Neuronal stem cell (in vitro differentiated cells): ENCODE measurements around the gene MED25.

Experiments
- DNase-seq: peaks from one replicate; pipeline ENCODE4 v3.0.0-alpha.2; 2013; ENCODE audit warnings: low spot score
- H2AFZ ChIP-seq: one replicate; pipeline ENCODE4 v1.6.1; 2013; ENCODE audit warnings: mild to moderate bottlenecking, low read length, inconsistent platforms
- H2AK5ac ChIP-seq: 2 replicates; pipeline ENCODE4 v1.6.1; 2013; ENCODE audit warnings: low read depth, mild to moderate bottlenecking, inconsistent platforms, low read length, moderate library complexity, mixed read lengths
- H2BK120ac ChIP-seq: 2 replicates; pipeline ENCODE4 v1.6.1; 2013; ENCODE audit warnings: low read depth, mild to moderate bottlenecking, inconsistent platforms, low read length, moderate library complexity, mixed read lengths
- H2BK12ac ChIP-seq: one replicate; pipeline ENCODE4 v1.6.1; 2013; ENCODE audit warnings: low read length, inconsistent platforms
- H2BK15ac ChIP-seq: 2 replicates; pipeline ENCODE4 v1.6.1; 2013; ENCODE audit warnings: mild to moderate bottlenecking, low read length, inconsistent platforms, mixed read lengths
- H2BK5ac ChIP-seq: one replicate; pipeline ENCODE4 v1.6.1; 2013; ENCODE audit warnings: inconsistent platforms, mild to moderate bottlenecking, low read length, moderate library complexity
- H3K14ac ChIP-seq: one replicate; pipeline ENCODE4 v1.6.1; 2013; ENCODE audit warnings: low read length, inconsistent platforms
- H3K18ac ChIP-seq: 2 replicates; pipeline ENCODE4 v1.6.1; 2013; ENCODE audit warnings: low read length, inconsistent platforms
- H3K23ac ChIP-seq: 2 replicates; pipeline ENCODE4 v1.6.1; 2013; ENCODE audit warnings: low read depth, mild to moderate bottlenecking, mixed read lengths, low read length, inconsistent platforms; ENCODE audit not compliant: poor library complexity
- H3K27ac ChIP-seq: replicated peaks from 3 replicates; pipeline ENCODE4 v1.5.1; 2013; ENCODE audit warnings: low read length, inconsistent platforms
- H3K27me3 ChIP-seq, 3 experiments: 2 replicates each; pipeline ENCODE4 v1.6.1; 2013; ENCODE audit warnings: low read length in 3 of 3, mild to moderate bottlenecking in 2 of 3, inconsistent platforms in 1 of 3, low read depth in 1 of 3, mixed read lengths in 1 of 3, moderate library complexity in 1 of 3; ENCODE audit not compliant: control insufficient read depth in 3 of 3, insufficient read depth in 3 of 3
- H3K36me3 ChIP-seq, 2 donors: replicated peaks in 1 of 2; 2 replicates each; pipeline ENCODE4 v1.6.1; 2013; ENCODE audit warnings: low read length in 2 of 2; ENCODE audit not compliant: control insufficient read depth in 2 of 2, insufficient read depth in 2 of 2
- H3K4ac ChIP-seq: 2 replicates; pipeline ENCODE4 v1.6.1; 2013; ENCODE audit warnings: inconsistent platforms, mild to moderate bottlenecking, low read length, moderate library complexity
- H3K4me1 ChIP-seq, 2 donors: 1 replicate in 1 of 2; 2 replicates in 1 of 2; pipeline ENCODE4 v1.6.1; 2013; ENCODE audit warnings: low read length in 2 of 2, low read depth in 1 of 2; ENCODE audit not compliant: control insufficient read depth in 2 of 2, insufficient read depth in 1 of 2
- H3K4me2 ChIP-seq: one replicate; pipeline ENCODE4 v1.6.1; 2013; ENCODE audit warnings: mild to moderate bottlenecking, low read length, inconsistent platforms; ENCODE audit not compliant: insufficient read depth, poor library complexity, severe bottlenecking
- H3K4me3 ChIP-seq, 2 donors: 2 replicates each; pipeline ENCODE4 v1.5.1; 2013; ENCODE audit warnings: low read length in 2 of 2, mild to moderate bottlenecking in 2 of 2, inconsistent platforms in 1 of 2, moderate library complexity in 1 of 2
- H3K79me1 ChIP-seq: one replicate; pipeline ENCODE4 v1.6.1; 2013; ENCODE audit warnings: low read depth, mild to moderate bottlenecking, inconsistent platforms, low read length, moderate library complexity
- H3K9ac ChIP-seq: one replicate; pipeline ENCODE4 v1.6.1; 2013; ENCODE audit warnings: mild to moderate bottlenecking, low read depth, low read length, inconsistent platforms; ENCODE audit not compliant: poor library complexity
- H3K9me3 ChIP-seq, 2 donors: replicated peaks in 1 of 2; 2 replicates each; pipeline versions ENCODE3 to v1.6.1; 2013; ENCODE audit warnings: low read length in 2 of 2, mild to moderate bottlenecking in 2 of 2, inconsistent platforms in 1 of 2, low read depth in 1 of 2, mixed read lengths in 1 of 2, moderate library complexity in 1 of 2; ENCODE audit not compliant: control insufficient read depth in 2 of 2, insufficient read depth in 1 of 2
- H4K8ac ChIP-seq: one replicate; pipeline ENCODE4 v1.6.1; 2013; ENCODE audit warnings: low read depth, mild to moderate bottlenecking, inconsistent platforms, low read length, moderate library complexity
- H4K91ac ChIP-seq: one replicate; pipeline ENCODE4 v1.6.1; 2013; ENCODE audit warnings: low read length, low read depth, mild to moderate bottlenecking, inconsistent platforms; ENCODE audit not compliant: poor library complexity
- WGBS, 2 donors: extraction: QIAGEN DNeasy Blood & Tissue Kit; methylation state at CpG; one replicate each; pipeline ENCODE4 v1.1.7; 2013; ENCODE audit warnings: missing lambda C conversion rate in 2 of 2, mixed read lengths in 1 of 2; ENCODE audit not compliant: insufficient read length in 2 of 2, insufficient replicate concordance in 1 of 2; ENCODE audit errors: extremely low coverage in 2 of 2; 5-methylcytosine and 5-hydroxymethylcytosine counted together

MED25 gene

DNA sequence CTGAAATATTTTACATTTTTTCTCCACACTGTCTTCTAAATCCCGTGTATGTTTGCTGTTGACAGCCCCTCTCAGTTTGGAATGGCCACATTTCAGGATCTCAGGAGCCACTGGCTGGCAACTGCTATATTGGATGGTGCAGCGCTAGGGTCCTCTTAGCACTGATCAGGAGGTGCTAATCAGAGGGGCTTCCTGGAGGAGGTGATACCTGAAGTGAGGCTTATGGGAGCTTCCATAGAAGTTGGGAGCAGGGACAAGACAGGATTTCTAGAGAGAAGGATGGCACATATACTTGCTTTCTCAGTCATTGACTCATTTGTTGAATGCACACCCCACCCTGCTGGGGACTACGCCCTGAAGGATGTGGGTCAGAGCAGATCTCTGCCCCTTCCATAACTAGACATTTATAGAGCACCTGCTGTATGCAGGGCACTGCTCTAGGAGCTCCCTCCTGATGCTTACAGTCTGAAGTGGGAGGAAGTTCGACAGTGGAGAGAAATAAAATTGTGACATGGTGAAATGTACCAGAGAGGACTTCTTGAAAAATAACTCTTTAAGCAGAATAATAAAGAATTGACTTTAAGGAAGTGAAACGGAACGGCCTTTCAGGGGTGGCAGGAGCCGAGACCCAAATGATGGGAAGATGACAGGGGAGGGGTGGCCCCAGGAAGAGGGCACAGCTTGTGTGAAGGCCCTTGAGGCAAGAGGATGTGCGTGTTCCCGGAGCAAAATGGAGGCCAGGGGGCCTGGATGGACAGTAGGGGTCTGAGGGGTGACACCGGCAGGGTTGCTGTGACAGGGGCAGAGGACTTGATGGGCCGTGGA is 38.1 kb upstream of the MED25 start:
- H3K27ac ChIP-seq, result no peak overlapping the region
- WGBS, 2 donors, result no CpG with 5 or more reads among the region's 11 CpGs
- no peak overlapping the region for H3K14ac ChIP-seq
- peaks cover 5% of the 10 kb centered on the region for H3K79me1 ChIP-seq
- H2BK120ac ChIP-seq, result no peak overlapping the region
- H3K9me3 ChIP-seq, result no peaks in the 10 kb centered on the region
- H3K27me3 ChIP-seq, result no peaks in the 10 kb centered on the region
- no peak overlapping the region for H3K4me2 ChIP-seq
- no peak overlapping the region for H2BK5ac ChIP-seq
- H3K4ac ChIP-seq, result no peak overlapping the region
- no peak overlapping the region for H4K91ac ChIP-seq
- no peak overlapping the region for H2BK15ac ChIP-seq
- no peak overlapping the region for H3K18ac ChIP-seq
- no peak overlapping the region for H3K9ac ChIP-seq
- H4K8ac ChIP-seq, result no peak overlapping the region
- H3K36me3 ChIP-seq, result peaks cover 17 to 46% of the 10 kb centered on the region in 2 donors
- no peak for DNase-seq
- no peak overlapping the region for H3K23ac ChIP-seq
- no peak overlapping the region for H2AK5ac ChIP-seq
- H3K4me3 ChIP-seq, result no peak overlapping the region
- H2BK12ac ChIP-seq, result no peak overlapping the region
- H3K4me1 ChIP-seq, result no peaks in the 10 kb centered on the region
- no peak overlapping the region for H2AFZ ChIP-seq

- Histone ChIP-seq H3K4me2 (no peak overlapping the region), H2AFZ (no peak overlapping the region), H3K79me1 (peaks cover 5% of the 10 kb centered on the region), H4K8ac (no peak overlapping the region), H4K91ac (no peak overlapping the region), H2BK120ac (no peak overlapping the region), H2BK12ac (no peak overlapping the region), H3K36me3 (peaks cover 20 to 49% of the 10 kb centered on the region in 2 donors), H2AK5ac (no peak overlapping the region), H3K9ac (no peak overlapping the region), H3K23ac (no peak overlapping the region), H3K27ac (no peak overlapping the region), H3K4me3 (no peak overlapping the region), H3K18ac (no peak overlapping the region), H3K9me3 (no peaks in the 10 kb centered on the region), H3K14ac (no peak overlapping the region), H3K4ac (no peak overlapping the region), H3K4me1 (no peaks in the 10 kb centered on the region), H2BK5ac (no peak overlapping the region), H3K27me3 (no peaks in the 10 kb centered on the region), H2BK15ac (no peak overlapping the region)
- DNase-seq, result no peak
- WGBS, 2 donors, result no CpG with 5 or more reads among the region's 8 CpGs
Observed at GRCh38 chr19:49780861-49781260, 37.2 kb upstream of the MED25 start.

DNA sequence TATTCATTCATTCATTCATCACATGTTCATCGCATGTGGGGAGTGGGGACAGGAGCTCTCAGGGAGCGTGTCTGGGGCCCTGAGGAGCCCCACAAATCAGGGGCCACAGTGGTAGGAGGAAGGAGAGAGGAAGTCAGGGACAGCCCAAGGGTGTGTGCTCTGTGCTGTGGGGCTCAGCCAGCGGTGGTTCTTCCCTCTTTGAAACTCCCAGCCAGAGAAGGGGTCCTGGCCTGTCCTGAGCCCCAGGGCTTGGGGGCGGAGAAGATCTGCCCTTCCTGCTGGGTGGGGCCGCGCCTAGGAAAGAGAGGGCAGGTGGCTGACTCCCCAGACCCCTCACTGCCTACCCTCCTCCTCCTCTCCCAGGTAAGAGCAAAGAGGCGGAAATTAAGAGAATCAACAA is 36.7 kb upstream of the MED25 start:
- Histone ChIP-seq H2BK120ac (no peak overlapping the region), H3K36me3 (peaks cover 22 to 50% of the 10 kb centered on the region in 2 donors), H3K4me2 (no peak overlapping the region), H2AK5ac (no peak overlapping the region), H4K8ac (no peak overlapping the region), H3K4me1 (no peaks in the 10 kb centered on the region), H3K14ac (no peak overlapping the region), H3K27me3 (no peaks in the 10 kb centered on the region), H3K9ac (no peak overlapping the region), H2BK12ac (no peak overlapping the region), H2BK5ac (no peak overlapping the region), H3K9me3 (no peaks in the 10 kb centered on the region), H3K79me1 (peaks cover under 1% of the 10 kb centered on the region), H3K4me3 (no peak overlapping the region), H3K4ac (no peak overlapping the region), H3K27ac (no peak overlapping the region), H3K18ac (no peak overlapping the region), H2BK15ac (no peak overlapping the region), H3K23ac (no peak overlapping the region), H2AFZ (no peak overlapping the region), H4K91ac (no peak overlapping the region)
- no CpG with 5 or more reads among the region's 7 CpGs for WGBS, 2 donors
- DNase-seq, result no peak

GRCh38 chr19:49782515-49782914 is 35.6 kb upstream of the MED25 start:
- Histone ChIP-seq H3K18ac (no peak overlapping the region), H3K4me3 (peak overlapping the region in 1 of 2 donors; percentile 43), H2AFZ (no peak overlapping the region), H2BK12ac (no peak overlapping the region), H3K4me2 (no peak overlapping the region), H4K91ac (no peak overlapping the region), H4K8ac (no peak overlapping the region), H3K27ac (no peak overlapping the region), H2BK120ac (no peak overlapping the region), H3K27me3 (no peaks in the 10 kb centered on the region), H3K4ac (no peak overlapping the region), H3K23ac (no peak overlapping the region), H2BK5ac (no peak overlapping the region), H2AK5ac (no peak overlapping the region), H2BK15ac (no peak overlapping the region), H3K9ac (no peak overlapping the region), H3K14ac (no peak overlapping the region), H3K4me1 (no peaks in the 10 kb centered on the region), H3K36me3 (peaks cover 22 to 56% of the 10 kb centered on the region in 2 donors), H3K79me1 (no peaks in the 10 kb centered on the region), H3K9me3 (no peaks in the 10 kb centered on the region)
- no peak for DNase-seq
- no CpG with 5 or more reads among the region's 18 CpGs for WGBS, 2 donors
